ENCODE data around the gene PSMG4. TPM values are rescaled to one million over a fixed set of nuclear protein-coding genes. Genes with fewer than 3 reads are reported as not detected.

Gene PSMG4
- total and polyA plus RNA-seq, 9 of the 15 experiments (the other 6 are each of a cell fraction or from before 2014, with no cell fraction given) = 12.9 to 185 (median 52.0) TPM

GRCh38 chr6:3311826-3312225 is 53.1 kb downstream of the PSMG4 start (continued):
- TF ChIP-seq, protein P1, sequence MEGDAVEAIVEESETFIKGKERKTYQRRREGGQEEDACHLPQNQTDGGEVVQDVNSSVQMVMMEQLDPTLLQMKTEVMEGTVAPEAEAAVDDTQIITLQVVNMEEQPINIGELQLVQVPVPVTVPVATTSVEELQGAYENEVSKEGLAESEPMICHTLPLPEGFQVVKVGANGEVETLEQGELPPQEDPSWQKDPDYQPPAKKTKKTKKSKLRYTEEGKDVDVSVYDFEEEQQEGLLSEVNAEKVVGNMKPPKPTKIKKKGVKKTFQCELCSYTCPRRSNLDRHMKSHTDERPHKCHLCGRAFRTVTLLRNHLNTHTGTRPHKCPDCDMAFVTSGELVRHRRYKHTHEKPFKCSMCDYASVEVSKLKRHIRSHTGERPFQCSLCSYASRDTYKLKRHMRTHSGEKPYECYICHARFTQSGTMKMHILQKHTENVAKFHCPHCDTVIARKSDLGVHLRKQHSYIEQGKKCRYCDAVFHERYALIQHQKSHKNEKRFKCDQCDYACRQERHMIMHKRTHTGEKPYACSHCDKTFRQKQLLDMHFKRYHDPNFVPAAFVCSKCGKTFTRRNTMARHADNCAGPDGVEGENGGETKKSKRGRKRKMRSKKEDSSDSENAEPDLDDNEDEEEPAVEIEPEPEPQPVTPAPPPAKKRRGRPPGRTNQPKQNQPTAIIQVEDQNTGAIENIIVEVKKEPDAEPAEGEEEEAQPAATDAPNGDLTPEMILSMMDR (IDR thresholded peaks at IDR 0.05 in 2 of 3, conservative IDR thresholded peaks at IDR 0.05 in 1 of 3; ENCODE audit: insufficient read depth in 2 of 3, low read depth in 1 of 3, low read length in 3 of 3) = peak; percentile 50 to 59 (median 51)
- no peak for TF ChIP-seq MCM2 (IDR thresholded peaks at IDR 0.05; ENCODE audit: low read depth)
- TF ChIP-seq GABPB1 (CRISPR knock-in tag; IDR thresholded peaks at IDR 0.05) = no peak

DNA sequence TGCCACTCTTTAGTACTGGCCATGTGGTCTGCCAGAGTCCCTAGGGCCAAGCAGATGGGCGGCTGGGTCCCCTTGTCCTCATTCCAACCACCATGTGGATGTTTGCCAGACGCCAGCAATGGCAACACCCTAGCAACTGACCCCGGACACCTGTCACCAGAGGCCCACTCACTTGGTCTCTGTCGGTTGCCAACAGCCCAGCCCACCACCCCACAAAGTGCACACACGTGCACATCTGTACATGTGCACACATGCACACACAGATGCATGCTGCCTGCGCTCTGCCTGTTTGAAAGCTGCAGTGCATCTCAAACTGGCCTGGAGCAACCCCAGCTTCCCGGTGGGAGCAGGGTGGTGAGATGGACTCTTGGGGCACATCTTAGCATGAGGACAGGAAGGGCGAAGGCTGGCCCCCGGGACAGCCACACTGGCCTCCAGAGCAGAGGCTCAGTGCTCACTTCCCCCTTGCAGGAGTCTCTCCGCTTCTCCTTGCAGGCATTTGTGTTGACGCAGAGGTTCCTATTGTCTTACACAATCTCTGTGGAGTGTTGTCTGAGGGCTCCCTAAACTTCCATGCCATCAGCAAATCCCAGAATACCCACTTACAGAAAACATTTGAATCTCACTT is 54.0 kb downstream of the PSMG4 start:
- Histone ChIP-seq H3K27ac (ENCODE audit: extremely low read depth, low read depth, low read length) (no peak overlapping the region), H3K27me3 (ENCODE audit: control insufficient read depth in 2 of 2, insufficient read depth in 2 of 2, low read length in 2 of 2) (no peaks in the 10 kb centered on the region), H3K9me3 (replicated peaks; ENCODE audit: control insufficient read depth, insufficient read depth, low read depth, low read length) (no peaks in the 10 kb centered on the region), H2AFZ (ENCODE audit: low read depth, low read length) (no peak overlapping the region), H3K79me2 (ENCODE audit: control insufficient read depth, insufficient read depth, low read length) (no peaks in the 10 kb centered on the region), H3K4me1 (replicated peaks in 1 of 2; ENCODE audit: control insufficient read depth in 2 of 2, insufficient read depth in 2 of 2, low read length in 2 of 2) (peaks cover 0 to 3% of the 10 kb centered on the region in 2 experiments; a peak in 1 of 5 replicates), H3K36me3 (ENCODE audit: control insufficient read depth, insufficient read depth, low read length) (no peaks in the 10 kb centered on the region; the same call in 2 of the 3 replicates), H3K4me3 (no peak overlapping the region), H3K9ac (ENCODE audit: insufficient read depth in 1 of 2, low read depth in 2 of 2, low read length in 2 of 2) (no peak overlapping the region), H3K4me2 (ENCODE audit: insufficient read depth, low read length) (no peak overlapping the region), H3K9me1 (ENCODE audit: control insufficient read depth, insufficient read depth, low read length) (no peaks in the 10 kb centered on the region), H4K20me1 (replicated peaks; ENCODE audit: control insufficient read depth, insufficient read depth, low read length) (no peaks in the 10 kb centered on the region)
- no TSS peak for BruUV-seq (replicated peaks)
- no peak for FAIRE-seq
- ChIA-PET POLR2A (no interaction called here), CTCF (ENCODE audit: low intra/inter-chr PET ratio) (no interaction called here)
- TF ChIP-seq, protein P2, sequence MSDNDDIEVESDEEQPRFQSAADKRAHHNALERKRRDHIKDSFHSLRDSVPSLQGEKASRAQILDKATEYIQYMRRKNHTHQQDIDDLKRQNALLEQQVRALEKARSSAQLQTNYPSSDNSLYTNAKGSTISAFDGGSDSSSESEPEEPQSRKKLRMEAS (CRISPR knock-in tag; IDR thresholded peaks at IDR 0.05) = peak; percentile 18; the same call in 1 of the 2 replicates
- 0 out of 2 replicates have a peak, but pooled peaks have one; percentile 13 for TF ChIP-seq POLR2G (IDR thresholded peaks at IDR 0.05; ENCODE audit: low read depth, low read length)
- no peak for TF ChIP-seq RBM22 (IDR thresholded peaks at IDR 0.05; ENCODE audit: low read depth, low read length, poor library complexity, severe bottlenecking)
- intact Hi-C loops (cut with micrococcal nuclease) (no loop called here), in situ Hi-C loops (cut with MboI) (no loop called here)
- DNase-seq (ENCODE audit: extremely low read depth in 1 of 4, low spot score in 3 of 4) = no peak
- 48% methylated on average over 11 of the region's 11 CpGs for WGBS (ENCODE audit: insufficient coverage, low coverage, missing lambda C conversion rate)
- peak; percentile 27 for ATAC-seq
